IPS DF 6.9 (cell line): Measurements from ENCODE around the gene DGCR2.

Experiments used
- DNase-seq: peaks from one replicate; pipeline ENCODE4 v3.0.0-alpha.2; 2013; ENCODE audit warnings: low read depth, low spot score
- H3K27ac ChIP-seq: one replicate; pipeline ENCODE4 v1.5.1; 2013; ENCODE audit warnings: low read length, control low read depth
- H3K27me3 ChIP-seq: 2 replicates; pipeline ENCODE4 v1.6.1; 2013; ENCODE audit warnings: mild to moderate bottlenecking, low read length; ENCODE audit not compliant: control insufficient read depth, insufficient read depth
- H3K36me3 ChIP-seq: 2 replicates; pipeline ENCODE4 v1.6.1; 2013; ENCODE audit warnings: low read length; ENCODE audit not compliant: control insufficient read depth, insufficient read depth
- H3K4me1 ChIP-seq: 2 replicates; pipeline ENCODE4 v1.6.1; 2013; ENCODE audit warnings: low read length; ENCODE audit not compliant: control insufficient read depth, insufficient read depth
- H3K4me3 ChIP-seq: 2 replicates; pipeline ENCODE4 v1.5.1; 2013; ENCODE audit warnings: mild to moderate bottlenecking, low read length
- H3K9me3 ChIP-seq: 2 replicates; pipeline ENCODE4 v1.6.1; 2013; ENCODE audit warnings: low read length, inconsistent platforms; ENCODE audit not compliant: control insufficient read depth, insufficient read depth
- WGBS: extraction: QIAGEN DNeasy Blood & Tissue Kit; methylation state at CpG from one replicate; pipeline ENCODE4 v1.1.7; 2013; ENCODE audit warnings: mixed read lengths, missing lambda C conversion rate; ENCODE audit not compliant: insufficient read length, insufficient coverage; 5-methylcytosine and 5-hydroxymethylcytosine counted together

DGCR2 gene

DNA sequence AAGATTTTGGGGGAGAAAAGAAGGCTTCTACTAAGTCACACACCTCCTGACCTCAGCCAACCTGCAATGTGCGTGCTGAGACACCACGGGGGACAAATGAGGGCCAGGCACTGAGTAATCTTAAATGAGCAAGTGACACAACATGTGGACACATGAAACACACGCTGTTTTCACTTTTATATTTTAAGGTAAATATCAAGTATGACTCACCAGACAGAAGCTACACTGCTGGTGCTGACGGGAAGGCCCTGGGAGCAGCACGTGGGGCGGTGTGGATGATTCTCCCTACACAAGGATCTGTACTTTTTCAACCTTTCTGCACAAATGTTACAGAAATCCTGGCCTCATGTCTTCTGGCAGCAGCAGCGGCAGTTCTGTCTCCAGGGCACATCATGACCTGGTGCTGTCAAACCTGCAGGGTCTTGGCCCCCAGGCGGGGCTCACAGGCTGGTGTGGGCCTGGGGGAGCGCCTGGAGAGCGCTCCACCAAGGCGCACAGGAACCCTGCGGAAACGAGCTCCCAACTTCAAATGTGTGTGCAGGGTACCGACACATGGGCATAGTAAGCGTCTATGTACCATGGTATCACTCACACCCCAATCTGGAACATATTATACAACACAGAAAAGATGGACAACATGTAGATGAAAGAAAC lies 61.7 kb downstream of the DGCR2 start:
- Histone ChIP-seq H3K36me3 (peaks cover 40% of the 10 kb centered on the region), H3K9me3 (no peaks in the 10 kb centered on the region), H3K4me3 (no peak overlapping the region), H3K27me3 (no peaks in the 10 kb centered on the region), H3K4me1 (no peaks in the 10 kb centered on the region; the same call in 1 of the 2 replicates), H3K27ac (no peak overlapping the region)
- no CpG with 5 or more reads among the region's 15 CpGs for WGBS
- DNase-seq = no peak

DNA sequence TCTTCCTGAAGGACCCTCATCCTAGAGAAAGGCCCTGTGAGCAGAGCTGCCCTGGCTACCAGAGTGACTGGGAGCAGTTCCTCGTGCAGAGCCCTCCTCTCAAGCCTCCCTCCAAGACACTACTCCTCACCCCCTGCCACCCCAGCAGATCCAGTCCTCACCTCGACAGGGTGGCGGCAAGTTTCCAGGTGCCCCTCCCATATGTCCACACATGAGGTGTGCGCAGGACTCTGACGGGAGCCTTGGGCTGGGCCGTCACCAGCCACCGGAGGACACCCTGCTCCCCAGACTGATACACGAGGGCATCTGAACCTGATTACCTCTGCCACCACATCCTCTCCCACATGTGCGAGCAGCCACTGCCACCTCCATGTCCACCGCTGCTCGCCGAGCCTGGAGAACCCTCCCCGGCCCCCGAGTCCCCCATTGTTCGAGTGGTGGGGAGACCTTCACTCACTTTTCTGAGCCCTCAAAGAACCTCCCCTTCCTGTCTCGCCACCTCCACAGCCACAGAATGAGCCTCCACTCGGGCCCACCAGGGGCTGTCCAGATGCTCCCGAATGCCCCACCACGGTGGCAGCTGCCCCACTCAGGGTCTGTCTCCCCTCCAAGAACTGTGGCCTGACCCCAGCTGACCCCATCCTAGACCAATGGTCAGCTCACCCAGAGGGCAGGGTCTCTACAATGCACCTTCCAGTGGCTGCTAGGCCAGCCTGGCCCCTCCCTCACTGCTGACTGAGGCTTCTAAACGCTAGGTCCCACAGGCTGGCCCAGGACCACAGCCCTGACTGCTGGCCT lies 62.5 kb downstream of the DGCR2 start:
- no CpG with 5 or more reads among the region's 20 CpGs for WGBS
- no peak overlapping the region for H3K27ac ChIP-seq
- peaks cover 34% of the 10 kb centered on the region for H3K36me3 ChIP-seq
- no peaks in the 10 kb centered on the region for H3K27me3 ChIP-seq
- H3K9me3 ChIP-seq = no peaks in the 10 kb centered on the region
- no peak overlapping the region for H3K4me3 ChIP-seq
- no peak for DNase-seq
- no peaks in the 10 kb centered on the region; the same call in 1 of the 2 replicates for H3K4me1 ChIP-seq

DNA sequence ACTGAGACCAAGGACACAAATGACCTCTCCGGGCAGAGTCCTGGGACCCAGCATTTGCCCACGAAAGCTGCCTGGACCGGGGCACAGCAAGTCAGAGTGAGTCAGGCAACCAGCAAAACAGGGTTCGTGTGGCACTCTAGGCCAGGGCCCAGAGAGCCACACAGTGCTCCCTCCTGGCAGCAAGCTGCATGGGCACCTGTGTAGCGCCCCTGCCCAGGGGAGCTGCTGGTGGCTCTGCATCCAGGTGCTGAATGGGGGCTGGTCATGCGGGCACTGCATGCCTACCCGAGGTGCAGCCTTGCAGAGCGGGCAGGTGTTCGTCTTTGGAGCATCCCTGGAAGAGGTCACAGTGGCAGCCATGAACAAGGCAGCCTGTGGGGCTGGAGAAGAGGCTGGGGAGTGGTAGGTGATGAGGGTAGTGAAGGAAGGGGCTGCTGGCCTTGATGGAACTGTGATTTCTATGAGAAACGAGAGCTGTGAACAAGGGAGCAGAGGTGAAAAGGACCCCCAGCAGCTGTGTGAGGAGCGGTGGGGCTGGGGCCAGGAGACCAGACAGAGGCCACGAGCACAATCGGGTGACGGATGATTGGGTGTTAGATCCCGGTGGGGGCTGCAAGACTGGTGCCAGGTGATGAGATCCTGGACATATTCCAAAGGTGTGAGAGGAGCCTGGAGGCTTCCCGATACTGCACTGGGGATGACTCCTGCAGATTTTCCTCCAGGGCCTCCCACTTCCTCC lies 63.3 kb downstream of the DGCR2 start:
- no peak for DNase-seq
- Histone ChIP-seq H3K36me3 (peaks cover 27% of the 10 kb centered on the region), H3K27me3 (no peaks in the 10 kb centered on the region), H3K9me3 (no peaks in the 10 kb centered on the region), H3K4me1 (no peaks in the 10 kb centered on the region; the same call in 1 of the 2 replicates), H3K4me3 (no peak overlapping the region), H3K27ac (no peak overlapping the region)
- no CpG with 5 or more reads among the region's 16 CpGs for WGBS

DNA sequence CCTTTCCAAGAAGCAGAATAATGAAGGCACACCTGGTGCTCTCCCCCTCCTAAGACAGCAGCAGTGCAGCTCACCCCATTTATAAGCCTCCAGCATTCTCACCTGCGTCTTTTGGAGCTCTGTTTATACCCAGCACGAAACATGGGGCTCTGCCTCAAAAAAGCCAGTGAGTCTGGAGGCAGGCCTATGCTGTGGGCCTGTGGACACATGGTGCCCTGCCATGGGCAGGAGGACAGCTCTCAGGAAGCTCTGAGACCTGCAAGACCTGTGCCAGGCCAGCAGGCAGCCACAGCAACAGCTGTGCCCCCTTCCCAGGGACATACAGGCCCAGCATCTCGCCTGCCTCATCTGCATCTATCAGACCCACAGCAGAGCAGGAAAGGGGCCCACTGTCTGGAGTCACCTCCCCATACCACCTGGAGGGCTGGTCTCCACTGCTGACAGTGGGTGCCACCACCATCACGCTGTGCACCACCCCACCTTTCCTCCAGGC lies 64.2 kb downstream of the DGCR2 start:
- Histone ChIP-seq H3K4me1 (no peaks in the 10 kb centered on the region; the same call in 1 of the 2 replicates), H3K36me3 (peaks cover 25% of the 10 kb centered on the region), H3K9me3 (no peaks in the 10 kb centered on the region), H3K4me3 (no peak overlapping the region; the same call in 1 of the 2 replicates), H3K27me3 (no peaks in the 10 kb centered on the region), H3K27ac (no peak overlapping the region)
- WGBS = no CpG with 5 or more reads among the region's 4 CpGs
- no peak for DNase-seq

DNA sequence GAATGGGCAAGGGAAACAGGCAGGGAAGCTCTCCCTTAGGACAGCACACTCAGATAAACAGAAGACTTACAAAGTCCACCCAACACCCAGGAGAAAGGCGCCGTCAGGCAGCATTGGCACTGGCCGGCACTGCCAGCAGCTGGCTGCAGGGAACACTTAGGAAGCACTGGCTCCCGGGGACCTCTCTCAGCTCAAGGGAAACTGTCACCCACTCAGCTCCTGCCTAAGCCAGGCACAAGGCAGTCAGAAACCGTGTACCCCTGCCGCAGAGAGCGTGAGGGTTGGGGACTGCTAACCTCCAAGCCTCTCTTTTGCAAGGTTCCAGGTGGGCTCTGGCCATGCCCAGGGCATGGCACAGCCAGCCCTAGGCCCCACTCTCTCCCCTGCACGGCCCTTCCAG lies 64.7 kb downstream of the DGCR2 start:
- H3K27me3 ChIP-seq = no peaks in the 10 kb centered on the region
- no CpG with 5 or more reads among the region's 8 CpGs for WGBS
- DNase-seq = no peak
- H3K27ac ChIP-seq = no peak overlapping the region
- no peak overlapping the region for H3K4me3 ChIP-seq
- peaks cover 21% of the 10 kb centered on the region for H3K36me3 ChIP-seq
- H3K4me1 ChIP-seq = no peaks in the 10 kb centered on the region; the same call in 1 of the 2 replicates
- H3K9me3 ChIP-seq = no peaks in the 10 kb centered on the region

DNA sequence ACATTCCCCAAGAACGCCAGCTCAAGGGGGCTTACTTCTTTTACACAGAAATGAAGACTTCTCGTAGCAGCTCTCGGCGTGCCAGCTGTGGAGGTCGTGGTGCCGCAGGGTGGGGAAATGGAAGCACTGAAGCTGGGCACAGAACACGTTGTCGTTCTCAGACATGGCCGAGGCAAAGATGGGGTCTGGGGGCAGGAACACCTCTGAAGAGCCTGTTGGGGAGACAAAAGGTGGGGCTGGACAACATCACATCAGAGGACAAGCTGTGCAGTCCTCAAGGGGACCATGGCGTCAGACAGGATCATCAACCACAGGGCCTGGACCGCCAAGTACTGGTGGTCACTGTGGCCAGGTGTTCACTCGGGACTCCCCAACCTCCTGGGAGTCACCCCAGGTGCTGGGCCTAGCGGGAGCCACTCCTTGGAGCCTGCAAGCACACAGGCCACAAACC lies 65.2 kb downstream of the DGCR2 start:
- peaks cover 20% of the 10 kb centered on the region for H3K36me3 ChIP-seq
- WGBS = no CpG with 5 or more reads among the region's 13 CpGs
- no peak for DNase-seq

DNA sequence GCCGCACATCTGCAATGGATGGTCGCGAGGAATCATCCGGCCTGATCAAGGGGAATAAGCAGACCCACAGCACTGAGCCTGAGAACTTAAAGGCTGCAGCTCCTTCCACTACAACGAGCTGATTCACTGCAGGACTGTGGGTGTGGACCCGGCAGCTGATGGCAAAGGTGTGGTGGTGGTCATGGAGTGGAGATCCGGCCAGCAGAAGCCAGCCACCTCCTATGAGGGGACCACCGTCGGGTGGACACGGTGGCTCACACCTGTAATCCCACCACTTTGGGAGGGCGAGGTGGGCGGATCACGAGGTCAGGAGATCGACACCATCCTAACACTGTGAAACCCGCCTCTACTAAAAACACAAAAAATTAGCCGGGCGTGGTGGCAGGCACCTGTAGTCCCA lies 66.4 kb downstream of the DGCR2 start:
- Histone ChIP-seq H3K27ac (no peak overlapping the region), H3K4me1 (no peaks in the 10 kb centered on the region; the same call in 1 of the 2 replicates), H3K36me3 (peaks cover 20% of the 10 kb centered on the region), H3K4me3 (no peak overlapping the region), H3K9me3 (no peaks in the 10 kb centered on the region), H3K27me3 (no peaks in the 10 kb centered on the region)
- no peak for DNase-seq
- WGBS = no CpG with 5 or more reads among the region's 17 CpGs

More for the DNA sequence above, 65.2 kb downstream of the DGCR2 start:
- no peak overlapping the region for H3K27ac ChIP-seq
- H3K27me3 ChIP-seq = no peaks in the 10 kb centered on the region
- no peak overlapping the region for H3K4me3 ChIP-seq
- no peaks in the 10 kb centered on the region for H3K9me3 ChIP-seq
- H3K4me1 ChIP-seq = no peaks in the 10 kb centered on the region; the same call in 1 of the 2 replicates

DNA sequence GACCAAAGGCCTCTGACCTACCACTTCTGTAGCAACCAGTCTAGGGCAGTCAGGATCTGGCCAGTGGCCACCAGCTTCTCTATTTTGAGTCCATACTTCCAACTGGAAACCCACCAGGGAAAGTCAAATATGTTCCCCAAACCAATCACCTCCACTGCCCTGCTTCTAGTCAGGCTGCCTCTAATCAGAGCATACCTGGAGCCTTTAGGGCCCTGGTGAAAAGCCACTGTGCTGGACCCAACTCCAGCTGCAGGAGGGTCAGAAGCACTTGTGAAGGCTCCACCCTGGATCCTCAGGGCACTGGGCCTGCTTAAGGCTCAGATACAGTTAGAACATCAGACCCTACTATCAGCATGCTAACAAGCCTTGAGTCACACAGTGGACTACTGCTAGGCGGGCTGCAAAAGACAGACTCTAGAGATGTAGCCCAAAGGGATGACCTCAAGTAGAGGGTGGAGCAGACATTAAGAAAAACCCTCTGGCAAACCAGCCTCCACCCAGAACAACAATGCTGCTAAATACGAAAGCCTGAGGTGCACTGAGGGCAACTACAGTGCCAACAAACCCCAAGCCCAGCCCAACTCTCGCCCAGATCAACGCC lies 69.2 kb downstream of the DGCR2 start:
- WGBS = no CpG with 5 or more reads among the region's 4 CpGs
- Histone ChIP-seq H3K27ac (no peak overlapping the region), H3K9me3 (no peaks in the 10 kb centered on the region), H3K36me3 (peaks cover 22% of the 10 kb centered on the region), H3K4me3 (no peak overlapping the region), H3K27me3 (no peaks in the 10 kb centered on the region), H3K4me1 (no peaks in the 10 kb centered on the region; the same call in 1 of the 2 replicates)
- DNase-seq = no peak

DNA sequence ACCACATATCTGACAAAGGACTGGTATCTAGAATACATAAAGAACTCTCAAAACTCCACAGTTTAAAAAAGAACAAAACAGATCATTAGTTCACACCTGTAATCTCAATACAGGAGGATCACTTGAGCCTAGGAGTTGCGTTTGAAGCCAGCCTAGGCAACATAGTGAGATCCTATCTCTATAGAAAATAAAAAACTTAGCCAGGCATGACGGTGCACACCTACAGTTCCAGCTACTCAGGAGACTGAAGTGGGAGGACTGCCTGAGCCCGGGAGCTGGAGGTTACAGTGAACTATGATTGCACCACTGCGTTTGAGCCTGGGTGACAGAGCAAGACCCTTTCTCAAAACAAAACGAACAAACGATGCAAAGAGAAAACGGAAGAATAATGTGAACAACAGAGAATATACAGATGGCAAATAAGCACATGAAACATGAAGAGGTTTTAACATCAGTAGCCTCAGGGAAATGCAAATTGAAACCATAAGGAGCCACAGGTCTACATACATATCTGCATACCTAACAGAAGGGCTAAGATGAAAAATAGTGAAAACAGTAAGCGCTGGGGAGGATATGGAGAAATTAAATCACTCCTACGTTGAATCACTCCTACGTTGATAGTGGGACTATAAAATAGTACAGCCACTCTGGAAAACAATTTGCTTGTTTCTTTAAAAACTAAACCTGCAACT lies 70.7 kb downstream of the DGCR2 start:
- no peak overlapping the region for H3K27ac ChIP-seq
- H3K4me1 ChIP-seq = no peaks in the 10 kb centered on the region
- no CpG with 5 or more reads among the region's 10 CpGs for WGBS

More for the DNA sequence above, 70.7 kb downstream of the DGCR2 start:
- H3K9me3 ChIP-seq = no peaks in the 10 kb centered on the region
- DNase-seq = no peak
- no peaks in the 10 kb centered on the region for H3K27me3 ChIP-seq
- no peak overlapping the region for H3K4me3 ChIP-seq
- peaks cover 15% of the 10 kb centered on the region for H3K36me3 ChIP-seq
